Nucleus accumbens (tissue), 56 donors: ENCODE data around the gene CDA.
"Not testable (repeated sequence)": the region's sequence is repeated elsewhere in the genome, so short reads cannot be mapped to it uniquely, and the experiment has no call there.

Experiments
- DNase-seq, 56 donors: peaks; one replicate each; lab custom pipeline; 2025; lab: John Stamatoyannopoulos, UW

CDA gene

GRCh38 chr1:20584890-20585289, 4.0 kb upstream of the CDA start:
- no peak for DNase-seq

- DNase-seq, result no peak
Observed at GRCh38 chr1:20586953-20587660, 1.8 kb upstream of the CDA start.

- no peak for DNase-seq
Observed at GRCh38 chr1:20587661-20588053, 1.2 kb upstream of the CDA start.

GRCh38 chr1:20589331-20590278, 708 bp downstream of the CDA start:
- DNase-seq, result no peak

- DNase-seq, result no peak
Observed at GRCh38 chr1:20590306-20590777, 1.4 kb downstream of the CDA start.

GRCh38 chr1:20593756-20594155, 4.9 kb downstream of the CDA start:
- DNase-seq, result no peak

- DNase-seq, result no peak
Observed at GRCh38 chr1:20594746-20595145, 5.8 kb downstream of the CDA start.

- no peak for DNase-seq
Observed at GRCh38 chr1:20596106-20596505, 7.2 kb downstream of the CDA start.

GRCh38 chr1:20597650-20598049, 8.8 kb downstream of the CDA start:
- DNase-seq, result no peak

- DNase-seq, result no peak
Observed at GRCh38 chr1:20600156-20600555, 11.3 kb downstream of the CDA start.

GRCh38 chr1:20601129-20601825, 12.4 kb downstream of the CDA start:
- no peak for DNase-seq

GRCh38 chr1:20602851-20603450, 14.1 kb downstream of the CDA start:
- no peak for DNase-seq

- no peak for DNase-seq
Observed at GRCh38 chr1:20603504-20604464, 14.9 kb downstream of the CDA start.

GRCh38 chr1:20604678-20605077, 15.8 kb downstream of the CDA start:
- DNase-seq, result no peak

- not testable (repeated sequence) for DNase-seq
Observed at GRCh38 chr1:20606801-20607570, 18.1 kb downstream of the CDA start.

GRCh38 chr1:20609541-20609940, 20.6 kb downstream of the CDA start:
- no peak for DNase-seq

- DNase-seq, result no peak
Observed at GRCh38 chr1:20610970-20611369, 22.1 kb downstream of the CDA start.

GRCh38 chr1:20611652-20612051, 22.8 kb downstream of the CDA start:
- no peak for DNase-seq
